Measurements from ENCODE around the gene DMD. TPM values are rescaled to one million over a fixed set of nuclear protein-coding genes. Genes with fewer than 3 reads are reported as not detected.

Gene DMD
- total RNA-seq, 2 experiments from 2014 or later: 0.27 to 0.49 TPM

DNA sequence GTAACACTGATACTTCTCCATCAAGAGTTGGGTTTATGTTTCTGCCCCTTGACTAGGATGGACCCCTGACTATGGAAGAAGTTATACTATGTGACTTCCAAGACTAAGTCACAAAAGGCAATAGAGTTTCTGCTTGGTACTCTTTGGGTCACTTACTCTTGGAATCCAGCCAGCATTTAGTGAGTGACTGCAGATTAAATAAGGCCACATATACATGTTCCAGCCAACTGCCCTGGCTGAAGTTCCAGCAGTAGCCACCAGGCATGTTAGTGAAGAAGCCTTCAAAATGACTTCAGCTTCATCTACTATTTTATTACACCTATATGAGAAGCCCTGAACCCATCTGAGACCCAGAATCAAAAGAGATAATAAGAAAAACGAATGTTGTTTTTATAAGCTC, 524.0 kb downstream of the DMD start:
- peaks cover 1% of the 10 kb centered on the region for H3K9me3 Mint-ChIP-seq
- POLR2A ChIA-PET: no interaction called here
- H3K36me3 Mint-ChIP-seq (ENCODE audit: low read depth): no peaks in the 10 kb centered on the region
- H3K27ac Mint-ChIP-seq: no peak overlapping the region
- intact Hi-C loops (cut with micrococcal nuclease): no loop called here
- CTCF ChIA-PET: no interaction called here
- H3K4me3 Mint-ChIP-seq: no peak overlapping the region
- DNase-seq (no peak), ATAC-seq (no peak)
- H3K27me3 Mint-ChIP-seq: no peaks in the 10 kb centered on the region
- no peaks in the 10 kb centered on the region for H3K4me1 Mint-ChIP-seq (ENCODE audit: low read depth)
- TF ChIP-seq, protein P1, sequence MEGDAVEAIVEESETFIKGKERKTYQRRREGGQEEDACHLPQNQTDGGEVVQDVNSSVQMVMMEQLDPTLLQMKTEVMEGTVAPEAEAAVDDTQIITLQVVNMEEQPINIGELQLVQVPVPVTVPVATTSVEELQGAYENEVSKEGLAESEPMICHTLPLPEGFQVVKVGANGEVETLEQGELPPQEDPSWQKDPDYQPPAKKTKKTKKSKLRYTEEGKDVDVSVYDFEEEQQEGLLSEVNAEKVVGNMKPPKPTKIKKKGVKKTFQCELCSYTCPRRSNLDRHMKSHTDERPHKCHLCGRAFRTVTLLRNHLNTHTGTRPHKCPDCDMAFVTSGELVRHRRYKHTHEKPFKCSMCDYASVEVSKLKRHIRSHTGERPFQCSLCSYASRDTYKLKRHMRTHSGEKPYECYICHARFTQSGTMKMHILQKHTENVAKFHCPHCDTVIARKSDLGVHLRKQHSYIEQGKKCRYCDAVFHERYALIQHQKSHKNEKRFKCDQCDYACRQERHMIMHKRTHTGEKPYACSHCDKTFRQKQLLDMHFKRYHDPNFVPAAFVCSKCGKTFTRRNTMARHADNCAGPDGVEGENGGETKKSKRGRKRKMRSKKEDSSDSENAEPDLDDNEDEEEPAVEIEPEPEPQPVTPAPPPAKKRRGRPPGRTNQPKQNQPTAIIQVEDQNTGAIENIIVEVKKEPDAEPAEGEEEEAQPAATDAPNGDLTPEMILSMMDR (IDR thresholded peaks at IDR 0.05): no peak

DNA sequence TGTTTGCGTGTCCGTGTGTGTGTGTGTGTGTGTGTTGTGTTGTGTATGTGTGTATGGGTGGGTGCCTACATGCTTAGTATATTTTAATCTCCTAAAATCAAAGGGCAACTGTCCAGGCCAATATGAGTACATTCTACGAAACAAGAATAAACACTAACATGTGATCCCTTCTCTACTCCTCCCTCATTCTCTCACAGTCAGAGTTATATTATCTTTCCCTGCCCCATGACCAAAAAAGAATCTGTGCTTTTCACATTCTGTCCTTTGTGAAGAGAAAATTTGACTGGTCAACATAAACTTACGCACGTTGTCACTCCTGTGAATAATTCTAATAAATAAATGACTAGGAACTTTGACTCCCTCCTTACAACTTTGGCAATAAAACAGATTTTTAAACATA, 532.9 kb downstream of the DMD start:
- Mint-ChIP-seq H3K36me3 (ENCODE audit: low read depth) (no peaks in the 10 kb centered on the region), H3K9me3 (no peaks in the 10 kb centered on the region), H3K27me3 (no peaks in the 10 kb centered on the region), H3K27ac (no peak overlapping the region), H3K4me3 (no peak overlapping the region), H3K4me1 (ENCODE audit: low read depth) (no peaks in the 10 kb centered on the region)
- TF ChIP-seq, protein P1 (IDR thresholded peaks at IDR 0.05): no peak
- ChIA-PET CTCF (no interaction called here), POLR2A (no interaction called here)
- ATAC-seq (no peak), DNase-seq (no peak)
- intact Hi-C loops (cut with micrococcal nuclease): no loop called here

DNA sequence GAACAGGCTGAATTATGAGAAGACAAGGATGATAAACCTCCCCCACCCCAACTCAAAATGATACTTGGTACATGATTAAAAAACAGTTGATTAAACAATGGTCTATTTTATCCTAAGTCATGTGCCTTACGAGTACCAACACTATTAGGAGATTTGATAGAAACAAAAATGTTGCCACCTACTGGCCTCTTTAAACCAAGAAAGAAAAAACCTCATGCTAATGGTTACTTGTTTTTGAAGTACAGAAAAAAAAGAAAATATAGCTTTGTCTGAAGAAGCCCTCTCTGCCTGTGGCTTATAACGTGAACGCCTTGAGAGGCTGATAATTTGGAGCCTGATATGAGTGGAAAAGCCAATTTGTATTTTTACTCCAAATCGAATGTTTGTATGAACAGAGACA, 538.2 kb downstream of the DMD start:
- no peak for ATAC-seq
- Mint-ChIP-seq H3K27me3 (no peaks in the 10 kb centered on the region), H3K27ac (no peak overlapping the region), H3K4me1 (ENCODE audit: low read depth) (no peaks in the 10 kb centered on the region), H3K9me3 (no peaks in the 10 kb centered on the region), H3K36me3 (ENCODE audit: low read depth) (no peaks in the 10 kb centered on the region), H3K4me3 (no peak overlapping the region)
- DNase-seq: no peak
- CTCF ChIA-PET: no interaction called here
- TF ChIP-seq, protein P1 (IDR thresholded peaks at IDR 0.05): no peak
- POLR2A ChIA-PET: no interaction called here
- intact Hi-C loops (cut with micrococcal nuclease): no loop called here

GRCh38 chrX:32662516-32662915, 548.8 kb downstream of the DMD start:
- TF ChIP-seq, protein P1 (IDR thresholded peaks at IDR 0.05): no peak
- H3K4me1 Mint-ChIP-seq (ENCODE audit: low read depth): no peaks in the 10 kb centered on the region
- POLR2A ChIA-PET: no interaction called here

DNA sequence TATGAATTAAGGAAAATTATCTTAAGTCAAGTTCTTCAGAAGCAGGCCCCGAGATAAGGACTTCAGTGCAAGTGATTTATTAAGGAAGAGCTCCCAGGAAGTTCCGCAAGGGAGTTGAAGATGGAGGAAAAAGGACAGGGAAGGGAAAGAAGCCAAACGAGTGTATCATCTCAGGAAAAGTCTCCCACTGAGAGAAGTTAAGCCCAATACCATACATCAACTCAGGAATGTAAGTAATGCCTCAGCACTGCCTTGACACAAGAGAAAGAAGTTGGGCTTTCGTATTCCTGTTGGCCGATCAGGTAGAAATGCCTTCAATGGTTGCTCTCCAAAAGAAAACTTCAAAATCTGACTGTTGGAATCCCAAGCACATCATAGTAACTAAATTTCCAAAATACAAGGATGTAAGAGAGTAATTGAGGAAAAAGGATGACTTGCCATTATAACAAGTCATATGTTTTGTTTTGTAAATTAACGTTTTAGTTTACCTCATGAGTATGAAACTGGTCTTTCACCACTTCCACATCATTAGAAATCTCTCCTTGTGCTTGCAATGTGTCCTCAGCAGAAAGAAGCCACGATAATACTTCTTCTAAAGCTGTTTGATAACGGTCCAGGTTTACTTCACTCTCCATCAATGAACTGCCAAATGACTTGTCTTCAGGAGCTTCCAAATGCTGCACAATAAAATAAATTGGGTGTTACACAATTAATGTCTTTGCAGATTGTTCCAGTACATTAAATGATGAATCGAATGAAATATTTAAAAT, 566.7 kb downstream of the DMD start:
- ChIA-PET POLR2A (no interaction called here), CTCF (no interaction called here)
- H3K4me3 Mint-ChIP-seq: no peak overlapping the region
- no peak for ATAC-seq
- H3K9me3 Mint-ChIP-seq: no peaks in the 10 kb centered on the region
- H3K4me1 Mint-ChIP-seq (ENCODE audit: low read depth): no peaks in the 10 kb centered on the region
- no peaks in the 10 kb centered on the region for H3K36me3 Mint-ChIP-seq (ENCODE audit: low read depth)
- H3K27ac Mint-ChIP-seq: no peak overlapping the region
- TF ChIP-seq, protein P1 (IDR thresholded peaks at IDR 0.05): no peak
- no peak for DNase-seq
- intact Hi-C loops (cut with micrococcal nuclease): no loop called here
- H3K27me3 Mint-ChIP-seq: no peaks in the 10 kb centered on the region

More at GRCh38 chrX:32662516-32662915, 548.8 kb downstream of the DMD start:
- no peaks in the 10 kb centered on the region for H3K9me3 Mint-ChIP-seq
- H3K4me3 Mint-ChIP-seq: no peak overlapping the region
- no peaks in the 10 kb centered on the region for H3K27me3 Mint-ChIP-seq
- intact Hi-C loops (cut with micrococcal nuclease): no loop called here
- ATAC-seq (no peak), DNase-seq (no peak)
- H3K36me3 Mint-ChIP-seq (ENCODE audit: low read depth): no peaks in the 10 kb centered on the region
- H3K27ac Mint-ChIP-seq: no peak overlapping the region
- CTCF ChIA-PET: no interaction called here
